Anterior cingulate cortex (tissue), 58 donors: ENCODE measurements around the gene MFSD8.
"Not testable (repeated sequence)": the region's sequence is repeated elsewhere in the genome, so short reads cannot be mapped to it uniquely, and the experiment has no call there.

Experiments used
- DNase-seq, 58 donors: peaks; one replicate each; lab custom pipeline; 2025; lab: John Stamatoyannopoulos, UW

The MFSD8 gene

GRCh38 chr4:127959794-127960193 lies 5.2 kb downstream of the MFSD8 start:
- no peak for DNase-seq

GRCh38 chr4:127957105-127957504 lies 7.9 kb downstream of the MFSD8 start:
- DNase-seq, result no peak

GRCh38 chr4:127936974-127937373 lies 28.0 kb downstream of the MFSD8 start:
- DNase-seq, result no peak

GRCh38 chr4:127931836-127932235 lies 33.1 kb downstream of the MFSD8 start:
- DNase-seq, result not testable (repeated sequence)

GRCh38 chr4:127930175-127930574 lies 34.8 kb downstream of the MFSD8 start:
- DNase-seq, result no peak

- not testable (repeated sequence) for DNase-seq
These were observed 39.3 kb downstream of the MFSD8 start for GRCh38 chr4:127925720-127926119.

- DNase-seq, result no peak
These were observed 42.7 kb downstream of the MFSD8 start for GRCh38 chr4:127922226-127922625.

GRCh38 chr4:127920521-127920920 lies 44.5 kb downstream of the MFSD8 start:
- DNase-seq, result no peak

- DNase-seq, result no peak
These were observed 47.8 kb downstream of the MFSD8 start for GRCh38 chr4:127917151-127917550.

- no peak for DNase-seq
These were observed 48.5 kb downstream of the MFSD8 start for GRCh38 chr4:127916512-127916911.

GRCh38 chr4:127905029-127905428 lies 59.9 kb downstream of the MFSD8 start:
- no peak for DNase-seq

- not testable (repeated sequence) for DNase-seq
These were observed 65.3 kb downstream of the MFSD8 start for GRCh38 chr4:127899682-127900081.

- DNase-seq, result no peak
These were observed 68.4 kb downstream of the MFSD8 start for GRCh38 chr4:127896528-127896927.

- no peak for DNase-seq
These were observed 68.9 kb downstream of the MFSD8 start for GRCh38 chr4:127896069-127896468.

- no peak for DNase-seq
These were observed 75.1 kb downstream of the MFSD8 start for GRCh38 chr4:127889903-127890302.

- DNase-seq, result no peak
These were observed 76.4 kb downstream of the MFSD8 start for GRCh38 chr4:127888559-127888958.

GRCh38 chr4:127881563-127881864 lies 83.5 kb downstream of the MFSD8 start:
- DNase-seq, result no peak

- DNase-seq, result peak; percentile 54 to 95 (median 87)
These were observed 84.0 kb downstream of the MFSD8 start, which contains the start of gene PLK4 for GRCh38 chr4:127880763-127881562. PLK4 (plus strand) TSS chr4:127880893; CDS start chr4:127881135, 242 bp downstream.

GRCh38 chr4:127875791-127876190 lies 89.2 kb downstream of the MFSD8 start:
- no peak for DNase-seq

- peak in 1 of 58 donors; percentile 11 for DNase-seq
These were observed 94.3 kb downstream of the MFSD8 start for GRCh38 chr4:127870688-127871087.

GRCh38 chr4:127870281-127870680 lies 94.7 kb downstream of the MFSD8 start:
- no peak for DNase-seq

- DNase-seq, result no peak
These were observed 96.8 kb downstream of the MFSD8 start for GRCh38 chr4:127868196-127868595.
